ENCODE data around the gene ACSM5.

Gene ACSM5

DNA sequence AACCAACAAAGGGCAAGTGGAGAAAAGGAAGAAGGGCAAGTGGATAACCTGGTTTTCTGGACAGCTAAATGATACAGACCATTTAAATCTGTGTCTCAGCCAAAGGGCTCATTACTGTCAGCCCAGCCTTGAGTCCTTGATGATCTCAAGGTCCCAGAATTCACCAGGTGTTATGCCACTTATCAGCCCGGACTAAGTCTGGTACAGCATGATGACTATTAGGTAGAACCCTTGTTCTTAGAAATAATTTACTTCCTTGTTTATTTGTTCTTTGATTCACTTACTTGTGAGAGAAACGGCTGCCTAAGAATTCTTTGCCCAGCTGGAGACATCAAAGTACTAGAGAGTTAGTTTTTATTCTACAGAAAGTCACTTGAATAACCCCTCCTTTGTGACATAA lies 8.3 kb upstream of the ACSM5 start:
- Histone ChIP-seq H3K4me3 (no peak overlapping the region), H3K27me3 (no peaks in the 10 kb centered on the region), H3K4me1 (no peaks in the 10 kb centered on the region), H3K36me3 (no peaks in the 10 kb centered on the region), H3K27ac (no peak overlapping the region), H3K9me3 (no peaks in the 10 kb centered on the region)
- intact Hi-C loops (cut with DNase I; ENCODE audit: low total_unique reads) = no loop called here
- no peak for TF ChIP-seq CTCF (IDR thresholded peaks at IDR 0.05)
- DNase-seq = no peak

DNA sequence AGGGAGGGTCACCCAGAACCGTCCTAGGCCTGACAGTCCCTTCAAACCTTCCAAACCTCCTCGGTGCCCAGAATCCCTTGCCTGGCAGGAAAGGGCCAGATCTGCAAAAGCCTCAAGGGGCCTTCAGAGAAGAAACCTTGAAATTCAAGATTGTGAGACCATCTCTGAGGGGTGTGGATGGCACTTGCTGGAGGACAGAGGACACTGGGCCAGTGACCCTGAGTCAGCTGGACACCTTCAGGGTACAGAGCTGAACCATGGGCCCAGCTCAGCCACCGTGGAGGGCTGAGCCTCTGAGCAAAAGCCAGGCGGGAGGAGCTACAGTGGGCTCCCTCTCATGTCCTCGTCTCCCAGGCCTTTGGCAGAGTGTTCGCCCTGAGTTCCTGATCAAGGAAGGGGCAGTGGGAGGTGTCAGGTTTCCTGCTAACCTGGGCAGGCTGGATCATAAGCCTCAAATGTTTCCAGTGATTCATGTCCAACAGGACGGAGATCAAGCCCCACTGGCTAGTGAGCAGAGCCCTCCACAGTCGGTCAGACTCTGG lies 7.8 kb upstream of the ACSM5 start:
- DNase-seq = no peak
- H3K27ac ChIP-seq = no peak overlapping the region
- H3K36me3 ChIP-seq = no peaks in the 10 kb centered on the region
- intact Hi-C loops (cut with DNase I; ENCODE audit: low total_unique reads) = no loop called here
- no peak overlapping the region for H3K4me3 ChIP-seq
- no peaks in the 10 kb centered on the region for H3K27me3 ChIP-seq
- TF ChIP-seq CTCF (IDR thresholded peaks at IDR 0.05) = no peak
- H3K9me3 ChIP-seq = no peaks in the 10 kb centered on the region
- no peaks in the 10 kb centered on the region for H3K4me1 ChIP-seq

GRCh38 chr16:20402651-20403050 lies 6.7 kb upstream of the ACSM5 start:
- H3K36me3 ChIP-seq = no peaks in the 10 kb centered on the region
- no peak for TF ChIP-seq CTCF (IDR thresholded peaks at IDR 0.05)
- no peak for DNase-seq
- H3K4me3 ChIP-seq = no peak overlapping the region
- no peaks in the 10 kb centered on the region for H3K27me3 ChIP-seq
- H3K9me3 ChIP-seq = no peaks in the 10 kb centered on the region
- intact Hi-C loops (cut with DNase I; ENCODE audit: low total_unique reads) = no loop called here
- no peaks in the 10 kb centered on the region for H3K4me1 ChIP-seq
- H3K27ac ChIP-seq = no peak overlapping the region

DNA sequence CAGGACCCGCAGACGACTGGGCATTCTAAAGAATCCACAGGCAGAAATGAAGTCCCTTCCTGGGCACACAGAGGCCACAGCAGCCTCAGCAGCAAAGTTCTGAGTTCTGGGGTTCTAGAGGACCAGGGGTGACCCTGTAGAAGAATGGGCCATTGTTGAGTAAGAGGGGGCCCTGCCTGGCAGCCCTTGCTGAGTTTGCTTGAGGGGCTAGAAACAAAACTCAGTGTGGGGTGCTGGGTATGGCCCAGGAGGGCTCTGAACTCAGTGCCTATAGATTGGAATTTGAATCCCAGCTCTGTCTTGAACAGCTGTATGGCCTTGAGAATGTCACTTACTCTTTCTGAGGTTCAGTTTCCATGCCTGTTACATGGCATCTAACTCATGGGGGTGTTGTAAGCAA lies 4.7 kb upstream of the ACSM5 start, which contains the start of gene PDILT:
Gene PDILT, minus strand, starts transcription at position 101 of the 400 bp plus-strand sequence. CDS start 5,437 bp downstream, outside the sequence.
- H3K9me3 ChIP-seq = no peaks in the 10 kb centered on the region
- peaks cover 0 to 5% (median 0%) of the 10 kb centered on the region in 4 donors for H3K4me1 ChIP-seq
- H3K27ac ChIP-seq = no peak within 1 kb of the TSS
- TF ChIP-seq CTCF (IDR thresholded peaks at IDR 0.05) = no peak
- intact Hi-C loops (cut with DNase I; ENCODE audit: low total_unique reads) = no loop called here
- no peak for DNase-seq
- H3K4me3 ChIP-seq = no peak within 1 kb of the TSS
- no peaks in the 10 kb centered on the region for H3K36me3 ChIP-seq
- H3K27me3 ChIP-seq = no peaks in the 10 kb centered on the region

- no peak for TF ChIP-seq CTCF (IDR thresholded peaks at IDR 0.05)
These were observed 888 bp downstream of the ACSM5 start for GRCh38 chr16:20410121-20410723.

More at GRCh38 chr16:20410121-20410723, 888 bp downstream of the ACSM5 start:
- Histone ChIP-seq H3K4me3 (peak overlapping the region in 1 of 2 donors; percentile 4), H3K9me3 (no peaks in the 10 kb centered on the region), H3K27ac (no peak overlapping the region), H3K4me1 (peaks cover 0 to 9% (median 0%) of the 10 kb centered on the region in 4 donors), H3K27me3 (no peaks in the 10 kb centered on the region), H3K36me3 (no peaks in the 10 kb centered on the region)
- intact Hi-C loops (cut with DNase I; ENCODE audit: low total_unique reads) = no loop called here
- DNase-seq = no peak

Data from tibial artery (tissue), 4 donors.